NCI-H524 (cell line): ENCODE measurements around the gene NFIB.

Experiments
- DNase-seq, 2 experiments: peaks; one replicate each; lab custom pipeline; 2025; lab: John Stamatoyannopoulos, UW

The NFIB gene

DNA sequence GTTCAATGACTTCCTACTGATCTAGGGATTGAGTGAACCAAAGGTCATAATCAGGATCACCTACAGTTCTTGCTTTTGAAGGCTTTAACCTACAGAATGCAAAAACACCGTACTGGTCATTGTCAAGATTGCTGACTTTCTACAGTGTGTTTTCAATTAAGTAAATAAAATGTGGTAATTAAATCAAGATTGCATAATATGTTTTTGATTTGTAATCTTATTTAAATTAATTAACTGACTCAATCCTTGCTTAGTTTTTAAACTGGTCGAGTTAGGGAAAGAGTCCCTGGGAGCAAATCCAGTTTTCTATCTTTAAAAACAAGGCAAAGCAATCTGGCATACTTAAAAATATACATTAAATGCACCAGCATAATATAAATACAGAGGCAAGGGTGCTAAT, 125.9 kb downstream of the NFIB start:
- DNase-seq, result no peak

DNA sequence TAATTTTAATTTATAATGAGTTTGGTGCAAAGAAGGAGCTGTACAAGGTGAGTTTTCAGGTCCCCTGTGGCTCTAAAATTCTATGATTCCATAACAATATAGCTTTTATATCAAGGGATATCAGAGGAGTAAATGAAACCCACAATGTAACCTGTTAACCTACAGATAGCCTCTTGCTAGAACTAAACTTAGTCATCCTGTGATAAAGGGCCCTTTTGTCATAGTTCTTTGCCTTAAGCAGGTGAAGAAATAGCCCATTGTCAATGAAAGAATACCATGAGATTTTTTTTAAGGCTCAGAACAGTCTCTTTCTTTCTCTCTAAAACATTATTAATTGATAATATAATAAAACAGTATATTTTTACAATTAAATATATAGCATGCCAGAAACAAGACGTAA, 127.8 kb downstream of the NFIB start:
- no peak for DNase-seq

- no peak for DNase-seq
Measured at GRCh38 chr9:14185016-14185415, 128.9 kb downstream of the NFIB start.

DNA sequence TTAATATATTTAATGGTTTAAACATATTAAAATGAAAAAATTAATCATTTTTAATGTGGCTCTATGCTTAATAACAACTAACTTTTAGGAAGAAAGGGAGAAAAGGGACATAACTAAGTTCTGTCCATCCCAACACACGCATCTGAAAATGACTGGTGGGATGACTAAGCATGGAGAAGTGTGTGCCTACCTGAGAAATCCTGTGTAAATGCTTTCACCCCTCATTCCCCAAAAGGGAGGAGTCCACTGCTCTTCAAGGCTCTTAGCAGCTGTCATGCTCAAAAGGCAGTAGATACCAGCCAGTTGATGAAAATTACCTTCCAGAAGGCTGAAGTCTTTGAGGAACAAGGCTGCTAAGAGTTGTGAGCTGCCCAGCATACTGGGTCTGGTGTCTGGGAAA, 130.9 kb downstream of the NFIB start:
- no peak for DNase-seq

DNA sequence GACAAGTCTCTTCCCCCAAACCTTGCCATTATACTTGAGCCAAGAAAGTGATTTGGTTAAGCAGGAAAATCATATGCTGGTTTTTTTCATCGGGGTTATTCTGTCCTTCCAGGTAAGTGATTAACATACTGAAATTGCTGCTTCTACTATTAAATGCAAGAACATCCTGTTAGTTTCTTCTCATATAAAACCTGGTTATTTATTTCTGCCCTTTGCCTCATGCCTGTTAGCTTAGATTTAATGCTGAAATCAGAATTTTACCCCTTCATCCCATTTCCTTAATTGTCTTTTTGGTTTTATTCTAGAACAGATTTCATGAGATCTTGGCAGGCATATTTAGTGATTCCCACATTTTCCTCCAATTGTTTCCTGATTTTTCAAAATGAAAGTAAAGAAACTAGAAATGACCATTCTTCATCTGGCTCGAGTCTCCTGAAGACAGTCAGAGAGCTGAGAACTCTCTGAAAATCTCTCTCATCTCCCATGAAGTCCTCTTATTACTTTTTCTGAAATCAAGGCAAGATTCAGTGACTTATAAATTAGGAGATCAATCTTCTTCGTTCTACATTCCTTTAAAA, 132.9 kb downstream of the NFIB start:
- DNase-seq, result no peak

GRCh38 chr9:14180093-14180959, 133.6 kb downstream of the NFIB start:
- DNase-seq, result no peak

DNA sequence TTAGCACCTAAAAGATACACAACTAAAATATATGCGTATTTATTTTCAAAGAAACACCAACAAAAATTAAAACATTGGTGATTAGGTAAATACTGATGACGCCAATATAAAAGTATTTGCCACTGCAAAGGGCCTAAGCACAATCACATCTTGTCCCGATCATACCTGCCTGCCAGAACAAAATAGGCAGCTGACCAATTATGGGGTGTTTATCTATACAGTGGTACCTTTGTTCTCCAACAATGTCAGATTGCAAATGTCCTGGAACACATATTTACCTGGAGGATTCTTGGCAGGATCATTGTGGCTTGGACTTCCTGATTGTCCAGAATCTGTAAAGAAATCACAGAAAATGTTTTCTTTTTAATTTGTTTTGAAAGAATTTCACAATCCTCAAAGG, 134.5 kb downstream of the NFIB start:
- no peak for DNase-seq

- DNase-seq, result no peak
Measured at GRCh38 chr9:14175778-14176177, 138.2 kb downstream of the NFIB start.

DNA sequence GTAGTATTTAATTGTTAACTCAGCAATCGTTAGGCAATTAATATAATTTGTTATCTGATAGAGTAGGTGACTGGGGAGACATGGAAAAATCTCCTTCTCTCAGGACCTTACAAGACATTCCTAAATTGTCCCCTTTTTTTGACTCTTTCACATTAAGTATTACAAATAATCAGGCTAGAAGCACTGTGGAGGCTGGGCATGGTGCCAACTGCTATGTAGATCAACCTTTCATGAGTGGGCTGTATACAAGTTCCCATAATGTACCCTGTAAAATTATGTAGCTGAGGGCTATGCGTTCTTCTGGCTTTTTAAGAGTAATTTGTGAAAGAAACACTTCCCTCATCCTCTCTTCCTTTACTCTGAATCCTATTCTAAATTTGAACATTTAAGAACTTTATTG, 140.2 kb downstream of the NFIB start:
- DNase-seq, result no peak

DNA sequence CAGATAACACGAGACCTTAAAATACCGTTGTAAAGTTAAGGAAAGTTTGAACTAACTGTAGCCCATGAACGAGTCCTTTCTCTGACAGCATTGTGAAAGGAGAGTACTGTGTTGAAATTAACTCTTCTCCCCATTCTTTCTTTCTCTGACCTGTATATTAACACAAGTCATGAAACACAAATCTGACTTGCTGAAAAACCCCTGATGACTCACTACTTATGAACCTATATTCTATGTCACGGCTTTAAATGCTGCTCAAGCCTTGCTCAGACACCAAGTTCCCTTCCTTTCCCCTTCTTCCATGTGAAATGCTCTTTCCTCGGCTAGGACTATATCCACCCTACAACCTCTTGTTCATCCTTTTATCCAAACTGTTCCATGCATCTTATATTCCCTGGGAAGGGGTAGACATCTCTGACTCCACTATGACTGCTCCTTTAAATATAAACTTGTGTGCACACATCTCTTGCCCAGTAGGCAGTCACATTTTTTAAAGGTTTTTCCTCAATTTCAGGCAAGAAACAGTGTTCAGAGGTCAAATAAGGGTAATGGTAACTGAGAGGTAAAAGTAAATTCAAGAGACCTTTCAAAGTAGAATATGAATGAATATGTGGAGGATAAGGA, 142.9 kb downstream of the NFIB start:
- DNase-seq, result no peak

DNA sequence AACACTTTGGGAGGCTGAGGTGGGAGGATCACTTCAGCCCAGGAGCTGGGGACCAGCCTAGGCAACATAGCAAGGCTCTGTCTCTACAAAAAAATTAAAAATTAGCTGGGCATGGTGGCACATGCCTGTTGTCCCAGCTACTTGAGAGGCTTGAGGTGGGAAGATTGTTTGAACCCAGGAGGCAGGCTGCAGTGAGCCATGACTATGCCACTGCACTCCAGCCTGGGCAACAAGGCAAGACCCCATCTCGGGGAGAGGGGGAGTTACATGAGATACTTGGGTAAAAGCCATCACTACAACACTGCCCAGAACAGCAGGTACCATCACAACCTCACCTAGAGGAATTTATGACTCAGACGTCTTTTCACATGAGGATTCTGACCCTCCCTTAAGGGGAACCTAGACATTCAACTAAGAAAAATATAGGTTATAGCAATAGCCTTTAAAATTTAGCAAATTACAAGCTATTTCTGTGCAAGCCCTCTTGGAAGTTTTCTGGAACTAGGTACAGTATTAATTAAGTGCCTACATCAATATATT, 143.5 kb downstream of the NFIB start:
- DNase-seq, result no peak

DNA sequence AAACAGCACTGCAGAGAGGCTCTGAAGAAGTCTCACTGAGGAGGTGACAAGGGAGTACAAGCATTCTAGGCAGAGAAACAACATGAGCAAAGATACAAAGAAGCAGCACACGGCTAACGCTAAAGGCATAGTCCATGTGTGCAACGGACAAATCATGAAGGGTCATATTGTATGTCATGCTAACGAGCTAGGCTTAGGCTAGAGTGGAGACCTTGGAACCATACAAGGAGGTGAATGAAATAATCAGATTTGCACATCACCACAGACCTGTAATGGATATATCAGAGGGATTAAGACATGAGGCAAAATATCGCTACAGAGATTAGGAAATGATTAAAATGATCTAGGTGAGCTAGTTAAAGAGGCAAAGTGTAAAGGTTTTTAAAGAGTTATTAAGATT, 145.6 kb downstream of the NFIB start:
- DNase-seq, result peak in 1 of 2 experiments; percentile 31

DNA sequence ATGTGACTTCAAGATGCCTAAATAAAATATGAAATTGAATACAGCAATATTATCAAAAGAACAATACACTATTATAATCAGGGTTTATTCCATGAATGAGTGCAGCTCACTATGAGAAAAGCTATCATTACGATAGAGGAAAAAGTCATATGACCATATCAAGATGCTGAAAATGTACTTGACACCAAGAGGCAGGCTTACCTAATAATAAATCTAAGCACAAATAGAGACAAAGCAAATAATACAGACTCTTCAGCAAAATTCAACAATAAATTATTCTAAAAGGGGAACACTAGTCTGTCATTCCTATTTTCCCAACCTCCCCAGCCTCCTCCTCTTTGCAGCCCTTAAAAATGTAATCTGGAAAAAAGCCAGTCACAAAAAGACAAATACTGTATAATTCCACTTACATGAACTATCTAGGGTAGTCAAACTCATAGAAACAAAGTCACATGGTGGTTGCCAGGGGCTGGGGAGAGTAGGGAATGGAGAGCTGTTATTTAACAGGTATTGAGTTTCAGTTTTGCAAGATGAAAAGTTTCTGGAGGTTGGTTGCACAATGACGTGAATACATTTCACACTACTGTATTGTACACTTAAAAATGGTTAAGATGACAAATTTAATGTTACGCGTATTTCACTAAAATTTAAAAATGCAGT, 148.4 kb downstream of the NFIB start:
- DNase-seq, result no peak

DNA sequence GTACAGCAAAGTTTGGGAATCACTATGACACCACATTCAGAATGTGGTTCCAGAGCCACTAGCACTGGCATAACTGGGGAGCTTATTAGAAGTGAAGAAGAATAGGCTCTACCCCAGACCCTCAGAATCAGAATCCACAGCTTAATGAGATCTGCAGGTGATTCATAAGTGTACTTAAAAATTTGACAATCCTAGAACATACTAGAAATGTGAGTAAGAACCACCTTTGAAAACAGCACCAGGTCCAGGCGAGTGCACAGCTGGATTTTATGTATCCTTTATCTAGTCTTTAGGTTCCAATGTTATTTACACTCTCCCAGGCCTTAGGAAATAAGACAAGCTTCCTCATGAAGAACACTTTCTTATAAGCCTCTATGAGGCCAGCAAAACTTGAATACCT, 149.0 kb downstream of the NFIB start:
- no peak for DNase-seq

- no peak for DNase-seq
Measured at GRCh38 chr9:14159440-14160216, 154.3 kb downstream of the NFIB start.

DNA sequence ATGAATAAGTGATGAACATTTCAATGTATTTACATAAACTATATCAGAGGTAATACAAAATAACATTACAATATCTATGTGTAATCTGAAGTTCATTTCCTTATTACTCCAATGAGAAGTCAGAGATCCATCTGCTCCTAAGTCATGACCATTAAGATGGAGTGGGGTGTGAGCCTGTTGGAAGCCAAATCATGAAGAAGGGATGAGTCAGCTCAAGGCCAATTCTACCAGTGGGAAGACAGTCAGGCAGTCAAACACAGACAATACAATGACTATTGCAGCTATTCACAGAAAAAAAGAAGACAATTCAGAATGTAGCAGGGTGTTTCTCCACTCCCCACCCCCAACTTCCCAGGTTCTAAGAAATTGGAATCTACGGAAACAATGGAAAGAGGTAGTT, 155.0 kb downstream of the NFIB start:
- DNase-seq, result no peak

GRCh38 chr9:14158136-14158813, 155.7 kb downstream of the NFIB start:
- DNase-seq, result no peak

DNA sequence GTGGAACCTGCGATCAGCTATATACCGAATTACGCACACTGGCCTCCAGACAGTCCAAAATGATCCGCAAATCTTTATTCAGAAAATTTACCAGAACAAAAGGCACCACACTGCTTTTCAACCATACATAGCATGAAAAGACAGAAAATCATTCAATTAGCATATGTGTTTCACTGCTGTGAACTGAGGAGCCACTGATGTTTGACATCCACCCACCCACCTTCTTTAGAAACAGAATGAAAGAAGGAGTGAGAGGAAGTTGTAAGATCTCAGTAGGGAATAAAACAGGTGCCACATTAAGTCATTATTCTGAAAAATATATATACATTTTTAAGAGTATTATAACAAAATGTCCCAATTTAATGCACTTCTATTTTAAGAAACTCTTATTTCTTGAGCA, 156.8 kb downstream of the NFIB start:
- no peak for DNase-seq

DNA sequence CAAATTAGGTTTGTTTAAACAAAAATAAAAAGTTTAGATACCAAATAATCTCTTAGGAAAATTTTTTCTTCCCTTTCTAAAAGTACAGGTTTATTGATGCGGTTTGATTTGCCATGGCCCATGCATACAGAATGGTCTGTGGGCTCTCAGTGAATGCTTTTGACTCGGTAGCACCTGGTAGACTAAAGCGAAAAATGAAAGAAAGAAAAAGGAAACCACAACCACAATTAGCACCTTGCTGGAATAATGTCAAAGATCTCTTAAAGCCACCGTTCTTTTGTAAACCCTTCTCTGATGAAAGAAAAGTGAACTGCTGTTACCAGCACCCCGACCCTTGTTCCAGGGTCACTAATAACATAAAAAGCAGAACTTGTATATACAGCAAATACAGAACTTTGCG, 157.9 kb downstream of the NFIB start:
- no peak for DNase-seq

- no peak for DNase-seq
Measured at GRCh38 chr9:14155237-14155636, 158.7 kb downstream of the NFIB start.

DNA sequence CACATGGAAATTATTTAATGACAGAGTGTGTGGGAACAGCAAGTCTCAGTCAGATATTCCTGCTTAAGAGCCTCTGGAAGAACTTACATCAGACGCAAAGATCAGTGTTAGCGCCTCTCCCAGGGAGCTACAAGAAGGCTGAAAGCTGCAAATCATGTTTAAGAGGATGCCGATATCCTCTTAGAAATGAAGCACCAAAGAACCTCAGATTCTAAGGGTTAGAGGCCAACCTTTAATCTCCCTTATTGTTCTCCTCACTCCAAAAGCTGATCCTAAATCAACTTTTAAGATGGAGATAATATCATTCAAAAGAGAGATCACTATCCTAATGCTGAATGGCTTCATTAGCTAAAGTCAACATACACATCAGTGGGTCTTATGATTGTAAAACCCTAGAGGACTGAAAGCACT, 160.6 kb downstream of the NFIB start:
- peak; percentile 5 for DNase-seq
